ENCODE data around the gene CAPNS1.

DNA sequence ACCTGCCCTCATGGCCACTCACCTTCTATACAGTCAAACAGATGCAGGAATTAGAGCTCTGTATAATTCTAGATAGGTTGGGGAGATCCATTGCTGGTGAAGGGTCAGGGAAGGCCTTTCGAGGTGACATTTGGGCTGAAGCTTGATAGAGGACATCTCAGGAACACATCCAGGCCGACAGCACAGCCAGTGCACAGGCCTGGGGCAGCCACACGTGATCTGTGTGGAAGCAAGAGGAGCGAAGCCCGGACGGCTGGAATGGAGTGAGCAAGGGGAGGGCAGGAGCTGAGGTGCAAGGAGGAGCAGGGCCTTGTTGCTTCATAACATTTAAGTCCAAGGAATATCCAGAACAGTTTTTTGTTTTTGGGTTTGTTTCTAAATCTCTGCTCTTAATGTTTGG, 33.4 kb upstream of the CAPNS1 start:
- TF ChIP-seq, protein P1, sequence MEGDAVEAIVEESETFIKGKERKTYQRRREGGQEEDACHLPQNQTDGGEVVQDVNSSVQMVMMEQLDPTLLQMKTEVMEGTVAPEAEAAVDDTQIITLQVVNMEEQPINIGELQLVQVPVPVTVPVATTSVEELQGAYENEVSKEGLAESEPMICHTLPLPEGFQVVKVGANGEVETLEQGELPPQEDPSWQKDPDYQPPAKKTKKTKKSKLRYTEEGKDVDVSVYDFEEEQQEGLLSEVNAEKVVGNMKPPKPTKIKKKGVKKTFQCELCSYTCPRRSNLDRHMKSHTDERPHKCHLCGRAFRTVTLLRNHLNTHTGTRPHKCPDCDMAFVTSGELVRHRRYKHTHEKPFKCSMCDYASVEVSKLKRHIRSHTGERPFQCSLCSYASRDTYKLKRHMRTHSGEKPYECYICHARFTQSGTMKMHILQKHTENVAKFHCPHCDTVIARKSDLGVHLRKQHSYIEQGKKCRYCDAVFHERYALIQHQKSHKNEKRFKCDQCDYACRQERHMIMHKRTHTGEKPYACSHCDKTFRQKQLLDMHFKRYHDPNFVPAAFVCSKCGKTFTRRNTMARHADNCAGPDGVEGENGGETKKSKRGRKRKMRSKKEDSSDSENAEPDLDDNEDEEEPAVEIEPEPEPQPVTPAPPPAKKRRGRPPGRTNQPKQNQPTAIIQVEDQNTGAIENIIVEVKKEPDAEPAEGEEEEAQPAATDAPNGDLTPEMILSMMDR (IDR thresholded peaks at IDR 0.05), result no peak
- TF ChIP-seq POLR2A (IDR thresholded peaks at IDR 0.05), result no peak
